HUDEP-2 (cell line): ENCODE results near the gene CELF2.
A peak's percentile ranks its signal among the peaks of the same experiment; 100 is the strongest.
"Not testable (repeated sequence)": the region's sequence is repeated elsewhere in the genome, so short reads cannot be mapped to it uniquely, and the experiment has no call there.

Experiments used
- DNase-seq, 76 experiments: peaks; one replicate each; lab custom pipeline; 2025; ENCODE audit not compliant: unreplicated experiment in 76 of 76; lab: John Stamatoyannopoulos, UW

Gene CELF2

DNA sequence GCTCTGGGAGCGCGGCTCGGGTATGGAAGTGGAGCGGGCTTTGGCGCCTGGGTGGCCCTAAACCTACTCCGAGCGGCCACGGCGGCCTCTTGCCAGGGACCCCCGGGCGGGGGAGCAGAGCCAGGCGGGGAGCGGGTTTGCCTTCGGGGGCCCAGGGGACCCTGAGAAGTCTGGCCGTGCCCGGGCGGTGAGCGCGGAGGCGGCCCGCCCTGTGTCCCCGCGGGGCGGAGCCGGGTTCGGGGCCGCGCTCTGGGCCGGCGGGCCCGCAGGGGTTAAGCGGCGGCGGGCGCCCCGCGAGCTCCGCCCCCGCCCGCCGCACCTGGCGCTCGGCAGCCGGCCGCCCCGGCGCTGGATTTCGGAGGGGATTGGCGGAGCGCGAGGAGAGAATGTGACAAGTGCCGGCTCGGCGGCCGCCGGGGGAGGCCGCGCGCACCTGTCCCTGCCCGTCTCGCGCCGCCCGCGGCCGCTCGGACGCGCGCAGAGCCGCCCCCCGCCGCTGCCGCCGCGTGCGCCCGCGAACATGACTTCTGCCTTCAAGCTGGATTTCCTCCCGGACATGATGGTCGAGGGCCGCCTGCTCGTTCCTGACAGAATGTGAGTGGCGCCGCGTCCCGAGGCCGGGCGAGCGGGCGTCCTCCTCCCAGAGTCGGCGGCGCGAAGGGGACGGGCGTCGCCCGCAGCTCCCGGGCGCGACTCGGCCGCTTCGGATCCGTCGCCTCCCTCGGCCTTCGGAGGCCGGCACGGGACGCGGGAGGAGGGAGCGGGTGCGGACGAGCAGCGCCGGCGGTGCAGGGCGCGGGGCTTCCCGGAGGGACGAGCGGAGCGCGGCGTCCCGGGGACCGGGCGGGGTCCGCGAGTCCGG, at the start of gene CELF2:
Gene CELF2, plus strand, starts transcription at position 303 of the 862 bp plus-strand sequence. Its CDS starts 218 bp downstream, at position 521.
- DNase-seq = peak in 6 of 76 experiments; percentile 1 to 20 (median 10)

DNA sequence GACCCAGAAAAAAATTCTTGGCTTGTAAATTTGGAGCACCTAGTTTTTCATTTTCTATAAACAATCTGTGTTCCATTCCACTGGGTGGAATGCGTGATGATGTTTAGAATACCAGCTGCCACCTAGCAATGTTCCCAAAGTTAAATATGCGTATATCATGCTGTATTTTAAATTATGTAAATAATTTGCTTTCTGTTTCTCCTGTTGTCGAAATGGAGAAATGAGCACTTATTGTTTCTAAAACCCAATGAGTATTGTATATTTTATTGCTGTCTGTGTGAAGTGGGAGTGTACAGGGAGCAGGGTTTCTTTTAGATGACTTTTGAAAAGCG, 49.4 kb upstream of the CELF2 start:
- no peak for DNase-seq

DNA sequence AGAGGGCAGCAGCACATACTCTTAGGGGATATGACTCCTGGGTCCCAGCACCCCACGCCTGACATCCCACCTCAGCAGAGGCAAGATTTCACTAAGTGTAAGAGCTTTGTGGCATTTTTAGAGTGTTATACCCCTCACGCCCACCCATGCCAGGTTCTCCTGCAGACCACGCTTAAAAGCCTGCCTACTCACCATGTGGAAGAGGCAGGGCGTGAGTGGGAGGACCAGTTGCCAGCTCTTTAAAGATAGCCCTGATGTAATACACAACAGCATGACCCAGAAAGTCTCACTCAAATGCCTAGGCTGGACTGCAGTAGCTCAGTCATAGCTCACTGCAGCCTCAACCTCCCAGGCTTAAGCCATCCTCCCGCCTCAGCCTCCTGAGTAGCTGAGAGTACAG, 44.4 kb upstream of the CELF2 start:
- DNase-seq = no peak

DNA sequence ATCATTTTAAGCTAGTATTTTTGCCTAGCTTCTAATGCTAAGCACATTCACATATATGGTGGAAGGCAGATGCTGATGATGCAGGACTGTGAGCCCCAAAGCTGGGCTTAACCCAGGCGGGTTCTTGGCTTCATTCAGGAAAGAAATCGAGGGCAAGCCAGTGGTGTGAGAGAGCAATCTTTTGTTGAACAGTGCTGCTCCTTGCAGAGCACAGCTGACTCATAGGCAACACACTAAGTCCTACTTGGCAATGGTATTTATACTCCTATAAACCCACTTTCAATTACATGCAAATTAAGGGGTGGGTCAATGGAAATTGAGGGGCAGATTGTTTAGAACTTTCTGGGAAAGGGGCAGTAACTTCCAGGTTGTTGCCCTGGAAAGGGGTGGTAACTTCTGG, 42.0 kb upstream of the CELF2 start:
- DNase-seq = no peak

DNA sequence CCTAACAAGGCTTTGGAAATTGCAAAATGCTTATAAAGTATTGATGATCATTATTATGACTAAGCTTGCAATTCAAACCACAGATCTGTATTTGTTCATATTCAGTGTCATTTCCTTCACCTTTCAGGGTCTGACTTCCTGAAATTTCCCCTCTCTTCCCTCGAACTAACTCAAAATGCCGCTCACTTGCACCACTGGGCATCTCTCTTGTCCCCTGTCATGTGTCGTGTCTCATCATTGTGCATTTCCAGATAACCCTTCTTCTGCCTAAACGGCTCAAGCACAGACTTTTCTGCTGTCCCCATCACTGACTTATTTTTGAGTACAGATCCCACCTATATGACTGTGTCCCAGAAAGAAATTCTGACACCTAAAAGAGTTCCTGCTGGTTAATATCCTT, 41.0 kb upstream of the CELF2 start:
- DNase-seq = no peak

DNA sequence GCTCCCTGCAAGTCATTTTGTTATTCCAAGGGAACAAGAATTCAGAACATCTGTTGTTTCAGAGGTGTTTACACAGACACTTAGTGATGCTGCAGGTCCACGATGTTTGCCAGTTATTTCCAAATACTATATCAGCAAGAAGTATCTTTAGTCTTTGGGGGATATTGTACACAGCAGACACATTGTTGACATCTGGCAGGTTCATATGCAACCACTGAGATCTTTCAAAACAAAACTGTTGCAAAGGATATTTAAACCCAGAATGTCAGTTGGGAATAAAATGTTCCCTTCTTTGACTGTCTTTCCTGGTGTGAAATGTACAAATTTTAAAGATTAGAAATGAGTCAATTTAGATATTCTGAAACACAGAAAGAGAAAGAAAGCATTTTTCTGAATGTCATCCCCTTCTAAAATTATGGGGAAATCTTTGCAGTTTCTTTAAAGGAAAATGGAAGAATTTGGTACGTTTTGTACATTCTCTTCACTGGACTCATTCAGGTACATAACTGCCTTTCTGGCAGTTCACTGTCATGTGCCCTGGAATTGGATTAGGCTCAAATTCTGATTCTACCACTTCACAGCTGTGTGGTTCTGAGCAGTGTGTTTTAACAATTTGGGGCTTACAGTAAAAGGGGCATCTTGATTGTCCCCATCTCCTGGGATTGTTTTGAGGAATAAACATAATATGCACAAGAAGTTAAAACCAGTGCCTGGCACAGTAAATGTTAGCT, 40.3 kb upstream of the CELF2 start:
- DNase-seq = no peak

DNA sequence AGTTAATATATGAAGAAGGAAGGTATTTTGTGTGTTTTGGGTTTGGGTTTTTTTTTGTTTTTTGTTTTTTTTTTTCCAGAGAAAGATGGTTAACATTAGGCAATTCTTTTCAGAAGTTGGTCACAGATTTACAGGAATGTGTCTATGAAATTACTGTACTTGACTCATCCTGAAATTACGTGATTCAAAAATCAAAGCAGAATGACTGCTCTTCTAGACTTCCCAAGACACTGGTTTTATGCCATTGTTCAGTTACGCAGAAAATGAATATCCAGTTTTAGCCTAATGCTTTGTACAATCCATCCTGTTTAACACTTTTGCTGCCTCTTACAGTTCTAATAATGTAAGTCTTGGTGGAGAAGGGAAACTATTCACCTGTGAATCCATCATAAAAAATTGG, 39.7 kb upstream of the CELF2 start:
- no peak for DNase-seq

DNA sequence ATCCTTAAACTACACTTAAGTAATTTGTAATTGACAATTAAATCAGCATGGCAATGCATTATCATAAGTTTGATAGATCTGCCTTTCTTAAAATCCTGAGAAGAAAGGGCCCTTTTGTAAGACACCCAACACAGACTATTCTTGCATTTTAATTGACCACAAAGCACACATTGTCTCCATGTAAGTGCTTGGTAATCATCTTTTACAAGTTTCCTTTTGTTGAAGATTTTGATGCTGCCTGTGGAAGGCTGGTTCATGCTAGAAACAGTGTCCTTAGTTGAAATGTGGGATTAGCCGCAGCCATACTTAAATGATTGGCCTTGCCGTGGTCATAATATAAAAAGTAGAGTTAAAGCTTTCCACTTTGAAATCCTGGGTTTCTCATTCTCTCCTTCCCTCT, 32.3 kb upstream of the CELF2 start:
- no peak for DNase-seq

DNA sequence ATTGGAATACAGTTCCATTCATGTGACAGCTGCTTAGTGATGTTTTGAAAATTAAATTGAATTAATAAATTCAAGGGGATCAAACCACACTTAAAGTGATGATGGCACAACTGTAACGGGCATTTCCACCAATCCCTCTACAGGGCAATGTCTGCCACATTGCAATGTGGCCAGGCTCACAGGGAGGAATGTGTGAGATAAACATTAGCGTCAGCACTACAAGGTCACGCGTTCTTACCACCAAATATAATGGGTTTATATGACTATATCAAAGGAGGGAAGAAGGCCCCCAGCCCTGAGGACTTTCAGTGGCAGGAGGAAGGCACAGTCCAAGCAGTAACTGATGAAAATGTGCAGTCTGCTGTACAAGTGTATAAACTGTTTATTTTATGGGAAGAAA, 31.1 kb upstream of the CELF2 start:
- DNase-seq = no peak

DNA sequence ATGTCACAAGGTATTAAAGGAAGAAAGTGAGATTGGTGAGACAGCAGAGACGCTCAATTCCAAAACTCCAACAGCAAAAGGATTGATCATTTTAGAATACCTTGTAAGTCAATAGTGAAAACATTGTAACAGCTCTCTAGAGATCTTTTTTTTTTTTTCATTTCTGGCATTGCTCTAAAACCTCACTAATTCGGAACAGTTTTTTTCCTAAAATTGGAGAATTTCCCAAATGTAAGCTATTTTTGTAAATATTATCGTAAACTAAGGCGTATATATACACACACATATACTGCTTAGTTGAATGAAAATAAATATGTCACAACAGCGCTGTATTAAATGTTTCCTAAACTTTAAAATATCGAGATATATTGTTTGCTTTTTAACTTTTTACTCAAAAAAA, 30.6 kb upstream of the CELF2 start:
- DNase-seq = no peak

DNA sequence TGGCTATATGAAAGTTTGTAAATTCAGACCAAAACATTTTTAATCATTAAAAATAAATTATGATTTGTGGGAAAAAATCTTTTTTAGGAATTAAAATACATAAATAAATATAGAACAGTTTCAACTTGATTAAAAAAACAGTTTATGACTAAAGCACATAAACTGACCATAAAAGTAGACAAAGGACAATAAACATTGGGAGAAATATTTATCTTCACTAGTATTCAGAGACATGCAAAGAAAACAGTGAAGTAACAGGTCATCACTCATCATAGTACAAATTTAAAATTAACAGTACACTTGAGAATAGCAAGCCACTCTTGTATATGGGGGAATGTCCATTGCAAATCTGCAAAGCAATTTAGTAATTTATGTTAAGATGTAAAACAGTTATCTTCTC, 28.0 kb upstream of the CELF2 start:
- DNase-seq = no peak

DNA sequence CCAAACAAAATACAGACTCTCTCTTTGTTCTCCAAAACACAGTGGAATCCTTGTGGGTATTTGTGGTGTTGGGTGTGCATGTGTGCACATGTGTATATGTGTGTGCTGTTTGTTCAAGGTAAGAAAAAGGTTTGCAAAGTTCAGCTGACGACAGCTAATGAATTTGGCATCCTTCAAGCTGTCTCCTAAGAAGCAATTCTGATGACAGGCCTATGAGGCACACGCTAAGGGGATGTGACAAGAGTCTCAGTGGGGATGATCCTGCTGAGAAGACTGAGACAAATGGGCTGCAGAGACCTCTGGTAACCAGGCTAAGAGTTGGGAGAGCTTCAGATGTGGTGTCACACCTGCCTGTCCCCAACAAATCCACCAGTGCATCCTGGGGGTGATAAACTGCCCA, 26.5 kb upstream of the CELF2 start:
- no peak for DNase-seq

DNA sequence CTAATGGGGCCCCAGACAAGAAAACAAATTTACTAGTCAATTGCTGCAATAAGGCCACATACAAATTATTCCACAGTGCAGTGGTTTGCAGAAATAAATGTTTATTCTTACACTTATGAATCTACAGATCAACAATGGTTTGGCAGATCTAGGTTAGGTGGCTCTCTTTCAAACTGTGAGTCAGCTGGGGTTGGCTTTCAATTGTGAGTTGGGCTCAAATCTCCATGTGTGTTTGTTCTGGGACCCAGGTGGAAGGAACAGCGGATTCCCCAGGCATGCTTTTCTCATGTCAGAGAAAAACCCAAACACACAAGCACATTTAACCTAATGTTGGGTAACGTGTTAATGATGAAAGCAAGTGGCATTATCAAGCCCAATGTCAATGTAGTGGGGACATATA, 25.6 kb upstream of the CELF2 start:
- no peak for DNase-seq

DNA sequence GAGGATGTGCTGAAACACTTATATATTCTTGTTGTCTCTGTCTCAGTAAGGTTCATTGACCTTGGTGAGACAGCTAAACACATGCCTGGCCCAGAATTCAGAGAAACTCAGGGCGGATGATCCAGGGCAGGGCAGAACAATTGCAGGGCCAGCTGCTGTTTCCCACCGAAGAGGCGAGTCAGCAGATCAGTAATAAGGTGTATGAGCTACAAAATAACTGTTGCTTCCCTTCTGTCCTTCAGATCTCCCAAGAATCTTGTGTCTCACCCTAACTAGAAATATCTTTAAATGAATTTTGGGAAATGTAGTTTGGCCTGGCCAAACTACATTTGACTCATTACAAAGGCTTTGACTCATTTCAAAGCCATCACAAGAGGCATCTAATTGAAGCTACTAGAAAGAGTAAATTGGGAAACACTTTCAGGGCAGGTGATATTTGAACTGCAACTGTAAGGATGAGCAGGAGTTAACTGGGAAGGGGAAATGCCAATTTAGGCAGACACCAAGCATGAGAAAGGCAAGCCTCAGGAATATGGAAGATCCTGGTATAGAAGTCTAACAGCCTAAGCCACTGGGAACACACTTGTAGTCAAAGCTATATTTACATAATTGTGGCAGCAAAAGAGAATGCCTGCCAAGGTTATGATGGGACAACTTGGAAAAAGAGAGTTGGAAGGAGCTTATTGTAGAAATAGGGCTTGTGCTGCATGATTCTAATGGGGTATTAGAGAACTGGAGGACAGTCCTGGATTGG, 24.5 kb upstream of the CELF2 start:
- no peak for DNase-seq

DNA sequence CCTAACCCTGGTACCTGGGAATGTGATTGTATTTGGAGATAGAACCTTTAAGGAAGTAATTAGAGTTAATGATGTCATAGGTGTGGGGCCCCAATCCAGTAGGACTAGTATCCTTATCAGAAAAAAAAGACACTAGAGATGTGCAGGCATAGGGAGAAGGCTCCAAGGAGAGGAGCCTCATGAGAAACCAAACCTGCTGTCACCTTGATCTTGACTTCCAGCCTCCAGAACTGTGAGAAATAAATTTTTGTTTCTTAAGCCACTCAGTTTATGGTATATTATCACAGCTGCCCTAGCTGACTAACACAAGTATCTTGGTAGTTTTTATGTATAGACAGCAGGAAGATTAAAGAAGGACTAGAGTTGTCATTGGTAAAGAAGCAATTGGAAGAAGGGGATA, 23.9 kb upstream of the CELF2 start:
- DNase-seq = no peak

DNA sequence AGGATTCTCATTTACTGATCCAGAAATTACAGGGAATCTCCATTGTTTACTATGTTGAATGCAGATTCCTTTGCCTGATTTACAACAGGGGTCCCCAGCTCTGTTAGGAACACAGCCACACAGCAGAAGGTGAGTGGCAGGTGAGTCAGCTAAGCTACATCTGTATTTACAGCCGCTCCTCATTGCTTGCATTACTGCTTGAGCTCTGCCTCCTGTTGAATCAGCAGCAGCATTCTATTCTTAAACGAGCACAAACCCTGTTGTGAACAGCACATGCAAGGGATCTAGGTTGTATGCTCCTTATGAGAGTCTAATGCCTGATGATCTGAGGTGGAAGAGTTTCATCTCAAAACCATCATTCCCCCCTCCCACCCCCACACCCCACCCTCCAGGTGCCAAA, 23.3 kb upstream of the CELF2 start:
- no peak for DNase-seq

DNA sequence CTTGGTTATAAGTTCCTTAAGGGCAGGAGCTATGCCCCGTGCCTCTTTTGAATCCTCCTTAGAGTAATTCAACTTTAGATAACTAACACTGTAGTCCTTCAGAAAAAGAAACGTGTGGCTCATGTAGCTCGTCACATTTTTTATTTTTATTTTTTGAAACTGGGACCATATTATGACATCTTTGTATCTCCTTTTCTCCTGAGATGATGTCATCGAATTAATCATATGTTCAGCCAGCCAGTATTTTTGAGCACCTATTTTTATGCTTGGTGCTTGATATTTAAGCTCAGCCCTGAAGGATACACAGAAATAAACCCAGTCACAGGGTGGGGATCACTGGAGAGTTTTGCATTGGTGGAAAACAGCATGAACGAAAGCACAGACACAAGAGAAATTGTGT, 22.6 kb upstream of the CELF2 start:
- no peak for DNase-seq

DNA sequence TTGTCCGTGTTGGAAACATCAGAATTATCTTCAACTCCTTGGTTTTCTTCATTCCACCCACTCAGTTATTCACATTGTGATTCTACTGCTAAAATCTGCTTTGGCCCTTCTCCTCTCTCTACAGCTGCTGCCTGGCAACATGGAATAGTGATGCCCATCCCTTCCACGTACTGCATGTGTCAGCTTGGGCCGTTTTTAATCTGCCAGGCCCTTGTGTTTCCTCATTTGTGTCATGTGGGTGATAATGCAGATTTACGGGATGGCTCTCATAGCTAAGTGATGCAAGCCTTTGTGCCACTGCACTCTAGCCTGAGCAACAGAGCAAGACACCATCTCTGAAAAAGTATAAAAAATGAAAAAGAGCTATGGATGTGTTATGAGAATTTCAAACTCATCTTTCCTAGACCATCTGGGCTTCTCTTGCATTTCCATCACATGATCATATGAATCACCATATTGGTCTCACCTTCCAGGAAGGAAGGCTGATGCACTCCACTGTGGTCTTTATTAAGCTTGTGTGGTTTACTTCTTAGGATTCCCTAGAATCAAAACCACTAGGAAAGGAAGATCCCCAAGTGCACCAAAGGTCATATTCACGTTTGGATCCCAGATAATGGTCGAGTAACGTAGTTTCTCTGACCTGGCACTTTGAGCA, 20.6 kb upstream of the CELF2 start:
- no peak for DNase-seq

DNA sequence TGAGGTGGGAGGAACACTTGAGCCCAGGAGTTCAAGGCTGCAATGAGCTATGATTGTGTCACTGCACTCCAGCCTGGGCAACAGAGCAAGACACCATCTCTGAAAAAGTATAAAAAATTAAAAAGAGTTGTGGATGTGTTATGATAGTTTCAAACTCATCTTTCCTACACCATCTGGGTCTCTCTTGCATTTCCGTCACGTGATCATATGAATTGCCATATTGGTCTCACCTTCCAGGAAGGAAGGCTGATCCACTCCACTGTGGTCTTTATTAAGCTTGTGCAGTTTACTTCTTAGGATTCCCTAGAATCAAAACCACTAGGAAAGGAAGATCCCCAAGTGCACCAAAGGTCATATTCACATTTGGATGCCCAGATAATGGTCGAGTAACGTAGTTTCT, 18.2 kb upstream of the CELF2 start:
- not testable (repeated sequence) for DNase-seq

DNA sequence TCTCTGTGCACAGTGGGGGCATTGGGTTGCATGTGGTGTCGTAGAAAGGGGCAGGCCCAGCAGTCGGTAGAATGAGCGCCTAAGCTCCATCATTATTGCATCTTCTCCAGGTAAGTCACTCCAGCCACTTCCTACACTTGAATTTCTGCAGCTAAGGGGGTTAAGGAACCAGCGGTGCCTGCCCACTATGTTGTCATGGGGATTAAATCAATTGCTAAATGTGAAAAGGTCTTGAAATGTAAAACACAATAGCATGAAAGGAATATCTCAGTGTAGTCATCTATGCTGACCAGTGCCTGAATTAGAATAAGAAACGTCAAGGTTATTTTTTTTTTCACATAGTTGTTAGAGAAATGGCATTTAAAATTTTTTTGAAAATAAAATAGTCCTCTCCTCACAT, 15.2 kb upstream of the CELF2 start:
- no peak for DNase-seq

DNA sequence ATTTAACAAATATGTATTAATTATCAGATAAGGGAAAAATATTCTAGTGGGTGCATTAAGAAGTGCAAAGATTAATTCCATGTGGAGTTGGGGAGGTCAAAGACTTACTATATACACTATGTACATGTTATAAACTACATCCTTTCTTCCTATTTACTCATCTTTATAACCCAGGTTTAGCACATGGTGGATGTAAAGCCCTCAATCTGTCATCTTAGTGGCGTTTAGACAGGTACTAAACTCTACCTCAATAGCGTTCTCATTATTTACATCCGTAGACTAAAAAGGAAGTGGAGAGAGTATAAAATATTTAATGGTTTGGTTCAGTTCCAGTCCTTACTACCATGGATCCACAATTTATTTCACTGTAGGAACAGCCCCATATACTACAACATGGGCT, 14.8 kb upstream of the CELF2 start:
- no peak for DNase-seq
